Panc1 (cell line): ENCODE data around the gene KAT7. TPM values are rescaled to one million over a fixed set of nuclear protein-coding genes. Genes with fewer than 3 reads are reported as not detected.

Source experiments
- ATAC-seq: fragments of 200-7000 bp; cut with Tn5 transposase; 2 replicates; pipeline ENCODE4 v1.9.1; 2020; ENCODE audit warnings: mild to moderate bottlenecking, moderate library complexity
- BruUV-seq: library from RNA; stranded (reverse); fragments of 400-500 nt; replicated peaks from 2 replicates; lab custom pipeline; 2021; lab: Mats Ljungman, UMichigan
- CTCF ChIA-PET: fragments of 300-600 bp; sonication (Branson Sonifier 250); formaldehyde crosslinking; loops from one replicate; lab custom pipeline; 2022; ENCODE audit warnings: antibody characterized with exemption; lab: Charles Lee
- POLR2A ChIA-PET: fragments of 300-600 bp; sonication (Branson Sonifier 250); formaldehyde crosslinking; loops from one replicate; lab custom pipeline; 2022; ENCODE audit warnings: antibody characterized with exemption; lab: Charles Lee
- DNase-seq: peaks from one replicate; pipeline ENCODE4 v3.0.0-alpha.2; 2010; ENCODE audit warnings: low read depth, low spot score
- H3K27ac ChIP-seq: 2 replicates; pipeline ENCODE4 v1.5.1; 2011; ENCODE audit warnings: mild to moderate bottlenecking, low read length, inconsistent platforms
- H3K27me3 ChIP-seq: fragments of 200-500 bp; sonication (Bioruptor generic); 2 replicates; pipeline ENCODE4 v1.6.0; 2014; ENCODE audit warnings: low read length, inconsistent platforms; ENCODE audit not compliant: control insufficient read depth, insufficient read depth
- H3K36me3 ChIP-seq: fragments of 200-500 bp; sonication (Bioruptor generic); 2 replicates; pipeline ENCODE4 v1.5.1; 2014; ENCODE audit warnings: inconsistent platforms, mild to moderate bottlenecking, low read length, moderate library complexity; ENCODE audit not compliant: control insufficient read depth, insufficient read depth
- H3K4me1 ChIP-seq: 2 replicates; pipeline ENCODE4 v1.5.1; 2011; ENCODE audit warnings: inconsistent platforms, mild to moderate bottlenecking, low read length, moderate library complexity; ENCODE audit not compliant: control insufficient read depth, insufficient read depth
- H3K4me3 ChIP-seq, 2 experiments: 2 replicates each; pipeline ENCODE4 v1.5.1; 2011 to 2012; ENCODE audit warnings: low read depth in 2 of 2, low read length in 2 of 2, mild to moderate bottlenecking in 2 of 2, inconsistent platforms in 1 of 2, moderate library complexity in 1 of 2
- H3K9me3 ChIP-seq: fragments of 200-500 bp; sonication (Bioruptor generic); 2 replicates; pipeline ENCODE4 v1.5.1; 2014; ENCODE audit warnings: low read depth, mild to moderate bottlenecking, inconsistent platforms, low read length, moderate library complexity; ENCODE audit not compliant: control insufficient read depth, insufficient read depth
- POLR2AphosphoS5 ChIP-seq: IDR thresholded peaks from 2 replicates; pipeline ENCODE4 v1.6.1; 2012; ENCODE audit warnings: mild to moderate bottlenecking, low read depth, low read length, moderate library complexity
- SIN3A ChIP-seq: IDR thresholded peaks from 2 replicates; pipeline ENCODE4 v1.6.1; 2012; ENCODE audit warnings: low read depth, mild to moderate bottlenecking, low read length, moderate library complexity, borderline replicate concordance; ENCODE audit not compliant: insufficient read depth
- TCF7L2 ChIP-seq: IDR thresholded peaks from 2 replicates; pipeline ENCODE4 v1.6.1; 2011; ENCODE audit warnings: mild to moderate bottlenecking, low read depth, low read length, inconsistent platforms
- in situ Hi-C: cut with HindIII; loops from 2 replicates; pipeline ENCODE4 v1.10.0; 2016; ENCODE audit warnings: low sequenced_read_pairs, low pct_unique_long_range_greater_than_20kb
- intact Hi-C: fragments of 100-400 bp; cut with micrococcal nuclease; formaldehyde crosslinking; loops from one replicate; pipeline ENCODE4 v1.10.0; 2022; ENCODE audit not compliant: unreplicated experiment
- total RNA-seq: library from RNA; stranded (reverse); gene quantifications from one replicate; pipeline ENCODE4 v1.2.1, GENCODE V29; 2021; ENCODE audit not compliant: unreplicated experiment
- TF ChIP-seq, protein P1 (sequence below): fragments of 450-650 bp; IDR thresholded peaks from 2 replicates; pipeline ENCODE4 v1.5.1; 2017; ENCODE audit warnings: mild to moderate bottlenecking
- TF ChIP-seq, protein P2 (sequence below), 2 experiments: IDR thresholded peaks; 2 replicates each; pipeline ENCODE4 v1.6.1; 2011 to 2012; ENCODE audit warnings: low read depth in 2 of 2, control low read depth in 1 of 2, low read length in 1 of 2, mild to moderate bottlenecking in 1 of 2, moderate library complexity in 1 of 2; ENCODE audit not compliant: insufficient read depth in 1 of 2

The KAT7 gene
- total RNA-seq, 1 experiment from 2014 or later, result 69.0 TPM

DNA sequence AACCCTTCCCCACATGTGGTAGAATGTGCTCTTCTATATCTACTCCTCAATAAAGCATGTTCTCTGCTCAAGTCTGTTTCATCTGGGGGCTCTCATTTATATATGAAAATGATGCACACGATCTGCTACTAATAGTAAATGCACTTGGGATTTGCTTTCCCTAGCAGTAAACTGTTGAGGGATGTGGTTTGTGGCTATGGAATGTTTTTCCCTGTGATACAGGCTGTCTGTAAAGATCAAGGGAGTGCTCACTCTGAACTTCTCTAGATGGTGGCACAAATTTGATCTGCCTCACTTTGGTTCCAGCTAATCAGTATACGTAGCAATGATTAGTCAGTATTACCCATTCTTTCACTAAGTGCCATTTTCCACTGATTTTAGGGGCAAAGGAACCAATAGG, 40.5 kb downstream of the KAT7 start:
- CTCF ChIA-PET, result no interaction called here
- peaks cover 22% of the 10 kb centered on the region for H3K36me3 ChIP-seq

DNA sequence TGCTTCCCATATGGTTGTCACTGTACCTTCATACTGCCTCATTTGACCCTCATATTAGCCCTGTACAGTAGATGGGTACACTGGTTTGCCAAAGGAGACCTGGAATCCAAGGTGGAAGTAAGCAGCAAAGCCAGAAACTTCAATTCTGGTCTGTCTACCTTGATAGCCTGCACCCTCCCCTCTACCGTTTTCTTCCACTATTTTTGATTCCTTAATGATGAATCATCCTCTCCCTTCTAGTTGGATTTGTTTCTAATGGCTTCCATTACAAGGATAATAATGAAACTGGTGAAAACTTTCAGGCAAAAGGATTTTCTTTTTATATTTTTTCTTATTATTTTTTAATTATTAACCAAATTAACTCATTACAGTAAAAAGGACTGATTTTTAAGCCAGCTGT, 42.1 kb downstream of the KAT7 start:
- ChIA-PET CTCF (no interaction called here), POLR2A (no interaction called here)
- Histone ChIP-seq H3K36me3 (peaks cover 13% of the 10 kb centered on the region), H3K27me3 (no peaks in the 10 kb centered on the region), H3K27ac (no peak overlapping the region), H3K4me1 (peaks cover under 1% of the 10 kb centered on the region), H3K4me3 (no peak overlapping the region), H3K9me3 (no peaks in the 10 kb centered on the region)
- ATAC-seq (no peak), DNase-seq (no peak)
- intact Hi-C loops, result no loop called here
- TF ChIP-seq, protein P1, sequence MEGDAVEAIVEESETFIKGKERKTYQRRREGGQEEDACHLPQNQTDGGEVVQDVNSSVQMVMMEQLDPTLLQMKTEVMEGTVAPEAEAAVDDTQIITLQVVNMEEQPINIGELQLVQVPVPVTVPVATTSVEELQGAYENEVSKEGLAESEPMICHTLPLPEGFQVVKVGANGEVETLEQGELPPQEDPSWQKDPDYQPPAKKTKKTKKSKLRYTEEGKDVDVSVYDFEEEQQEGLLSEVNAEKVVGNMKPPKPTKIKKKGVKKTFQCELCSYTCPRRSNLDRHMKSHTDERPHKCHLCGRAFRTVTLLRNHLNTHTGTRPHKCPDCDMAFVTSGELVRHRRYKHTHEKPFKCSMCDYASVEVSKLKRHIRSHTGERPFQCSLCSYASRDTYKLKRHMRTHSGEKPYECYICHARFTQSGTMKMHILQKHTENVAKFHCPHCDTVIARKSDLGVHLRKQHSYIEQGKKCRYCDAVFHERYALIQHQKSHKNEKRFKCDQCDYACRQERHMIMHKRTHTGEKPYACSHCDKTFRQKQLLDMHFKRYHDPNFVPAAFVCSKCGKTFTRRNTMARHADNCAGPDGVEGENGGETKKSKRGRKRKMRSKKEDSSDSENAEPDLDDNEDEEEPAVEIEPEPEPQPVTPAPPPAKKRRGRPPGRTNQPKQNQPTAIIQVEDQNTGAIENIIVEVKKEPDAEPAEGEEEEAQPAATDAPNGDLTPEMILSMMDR, result no peak
- TF ChIP-seq, protein P2, sequence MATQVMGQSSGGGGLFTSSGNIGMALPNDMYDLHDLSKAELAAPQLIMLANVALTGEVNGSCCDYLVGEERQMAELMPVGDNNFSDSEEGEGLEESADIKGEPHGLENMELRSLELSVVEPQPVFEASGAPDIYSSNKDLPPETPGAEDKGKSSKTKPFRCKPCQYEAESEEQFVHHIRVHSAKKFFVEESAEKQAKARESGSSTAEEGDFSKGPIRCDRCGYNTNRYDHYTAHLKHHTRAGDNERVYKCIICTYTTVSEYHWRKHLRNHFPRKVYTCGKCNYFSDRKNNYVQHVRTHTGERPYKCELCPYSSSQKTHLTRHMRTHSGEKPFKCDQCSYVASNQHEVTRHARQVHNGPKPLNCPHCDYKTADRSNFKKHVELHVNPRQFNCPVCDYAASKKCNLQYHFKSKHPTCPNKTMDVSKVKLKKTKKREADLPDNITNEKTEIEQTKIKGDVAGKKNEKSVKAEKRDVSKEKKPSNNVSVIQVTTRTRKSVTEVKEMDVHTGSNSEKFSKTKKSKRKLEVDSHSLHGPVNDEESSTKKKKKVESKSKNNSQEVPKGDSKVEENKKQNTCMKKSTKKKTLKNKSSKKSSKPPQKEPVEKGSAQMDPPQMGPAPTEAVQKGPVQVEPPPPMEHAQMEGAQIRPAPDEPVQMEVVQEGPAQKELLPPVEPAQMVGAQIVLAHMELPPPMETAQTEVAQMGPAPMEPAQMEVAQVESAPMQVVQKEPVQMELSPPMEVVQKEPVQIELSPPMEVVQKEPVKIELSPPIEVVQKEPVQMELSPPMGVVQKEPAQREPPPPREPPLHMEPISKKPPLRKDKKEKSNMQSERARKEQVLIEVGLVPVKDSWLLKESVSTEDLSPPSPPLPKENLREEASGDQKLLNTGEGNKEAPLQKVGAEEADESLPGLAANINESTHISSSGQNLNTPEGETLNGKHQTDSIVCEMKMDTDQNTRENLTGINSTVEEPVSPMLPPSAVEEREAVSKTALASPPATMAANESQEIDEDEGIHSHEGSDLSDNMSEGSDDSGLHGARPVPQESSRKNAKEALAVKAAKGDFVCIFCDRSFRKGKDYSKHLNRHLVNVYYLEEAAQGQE (IDR thresholded peaks at IDR 0.05; ENCODE audit: insufficient read depth in 1 of 2, low read depth in 2 of 2, low read length in 1 of 2), result no peak
- no peak for TF ChIP-seq TCF7L2
- TF ChIP-seq POLR2AphosphoS5, result no peak
- no peak for TF ChIP-seq SIN3A
- no TSS peak for BruUV-seq
- in situ Hi-C loops, result no loop called here

More for the DNA sequence above, 40.5 kb downstream of the KAT7 start:
- H3K4me1 ChIP-seq, result no peaks in the 10 kb centered on the region
- intact Hi-C loops, result no loop called here
- BruUV-seq, result no TSS peak
- H3K9me3 ChIP-seq, result no peaks in the 10 kb centered on the region
- TF ChIP-seq, protein P2 (IDR thresholded peaks at IDR 0.05; ENCODE audit: insufficient read depth in 1 of 2, low read depth in 2 of 2, low read length in 1 of 2), result no peak
- TF ChIP-seq TCF7L2 (no peak), POLR2AphosphoS5 (no peak), SIN3A (no peak)
- TF ChIP-seq, protein P1, result no peak
- DNase-seq, result no peak
- POLR2A ChIA-PET, result no interaction called here
- no peak overlapping the region for H3K27ac ChIP-seq
- no peak for ATAC-seq
- in situ Hi-C loops, result no loop called here
- no peaks in the 10 kb centered on the region for H3K27me3 ChIP-seq
- H3K4me3 ChIP-seq, result no peak overlapping the region
